Measurements from ENCODE around the gene TFEB.

Gene TFEB

DNA sequence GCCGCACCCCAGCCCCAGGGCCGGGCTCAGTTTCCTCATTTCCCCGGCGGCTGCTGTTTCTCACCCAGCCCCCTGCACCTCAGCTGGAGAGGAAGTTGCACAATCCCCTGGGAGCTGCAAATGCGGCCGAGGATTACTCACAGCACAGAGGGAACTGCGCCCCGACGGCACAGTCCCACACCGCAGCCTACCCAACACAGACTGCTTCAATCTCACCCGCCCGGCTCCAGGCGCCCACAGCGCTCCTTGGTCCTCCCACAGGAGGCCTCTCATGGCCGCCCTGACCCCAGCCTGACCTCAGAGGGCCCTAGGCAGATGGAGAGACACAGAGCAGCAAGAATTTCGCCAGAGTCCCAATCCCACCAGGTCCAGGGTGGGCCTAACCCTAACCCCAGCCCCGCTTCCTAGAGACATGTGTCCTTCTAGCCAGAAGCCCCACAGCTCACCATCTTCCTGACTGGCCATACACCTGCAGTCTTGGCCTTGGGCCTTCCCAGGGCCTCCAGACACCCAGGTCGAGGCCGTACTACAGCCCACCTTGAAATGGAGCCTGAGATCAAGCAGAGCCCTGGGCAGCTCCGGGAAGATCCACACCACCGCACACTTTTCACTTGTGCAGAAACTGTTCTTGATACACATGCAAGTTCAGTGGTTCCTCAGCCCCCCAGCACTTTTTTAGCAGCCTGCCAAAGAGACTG, 11.7 kb downstream of the TFEB start:
- H3K9ac ChIP-seq (ENCODE audit: low read length): no peak overlapping the region
- peak overlapping the region; percentile 85 for H3K27ac ChIP-seq (ENCODE audit: low read length, poor library complexity, severe bottlenecking)
- H3K4me2 ChIP-seq (ENCODE audit: low read length, poor library complexity, severe bottlenecking): peak overlapping the region; percentile 34
- H3K4me1 ChIP-seq (ENCODE audit: control insufficient read depth, insufficient read depth, low read depth, low read length): peaks cover 52% of the 10 kb centered on the region
- H2BK12ac ChIP-seq (ENCODE audit: low read length in 2 of 2): peak overlapping the region; percentile 95 to 97
- H3K27me3 ChIP-seq (ENCODE audit: control insufficient read depth in 1 of 2, insufficient read depth in 1 of 2, low read length in 2 of 2): no peaks in the 10 kb centered on the region
- peak overlapping the region; percentile 98 for H2BK15ac ChIP-seq (ENCODE audit: low read depth, poor library complexity, severe bottlenecking)
- WGBS: 30% methylated on average over 21 of the region's 21 CpGs
- peak overlapping the region; percentile 98 for H4K8ac ChIP-seq (ENCODE audit: low read length)
- peak overlapping the region; percentile 93 for H4K91ac ChIP-seq (ENCODE audit: low read length)
- H3K4ac ChIP-seq (ENCODE audit: low read depth in 1 of 2, low read length in 2 of 2): peak overlapping the region; percentile 66 to 87
- H2AK5ac ChIP-seq (ENCODE audit: low read length, severe bottlenecking): peak overlapping the region; percentile 98
- peak overlapping the region in 1 of 2 experiments; percentile 89 for H3K14ac ChIP-seq (ENCODE audit: low read length in 2 of 2)
- no peak overlapping the region for H2AFZ ChIP-seq (ENCODE audit: low read depth, low read length)
- peak; percentile 94 for DNase-seq
- no peaks in the 10 kb centered on the region for H3K9me3 ChIP-seq (ENCODE audit: control insufficient read depth, low read length)
- peak overlapping the region; percentile 95 to 98 for H3K18ac ChIP-seq (ENCODE audit: low read depth in 1 of 2, low read length in 2 of 2)
- no peak overlapping the region for H3K23ac ChIP-seq (ENCODE audit: low read length in 2 of 2)
- peak overlapping the region; percentile 96 for H2BK120ac ChIP-seq (ENCODE audit: low read depth, low read length)
- H3K36me3 ChIP-seq (ENCODE audit: control insufficient read depth in 1 of 2, insufficient read depth in 2 of 2, low read depth in 1 of 2, low read length in 2 of 2): peaks cover 0 to 20% of the 10 kb centered on the region in 2 experiments
- H3K79me1 ChIP-seq (replicated peaks; ENCODE audit: low read length, poor library complexity, severe bottlenecking): peaks cover 43% of the 10 kb centered on the region
- peak overlapping the region; percentile 58 for H2BK5ac ChIP-seq (ENCODE audit: low read depth, low read length, poor library complexity, severe bottlenecking)
- H3K4me3 ChIP-seq (ENCODE audit: insufficient read depth in 1 of 2, low read depth in 1 of 2, low read length in 2 of 2): no peak overlapping the region

DNA sequence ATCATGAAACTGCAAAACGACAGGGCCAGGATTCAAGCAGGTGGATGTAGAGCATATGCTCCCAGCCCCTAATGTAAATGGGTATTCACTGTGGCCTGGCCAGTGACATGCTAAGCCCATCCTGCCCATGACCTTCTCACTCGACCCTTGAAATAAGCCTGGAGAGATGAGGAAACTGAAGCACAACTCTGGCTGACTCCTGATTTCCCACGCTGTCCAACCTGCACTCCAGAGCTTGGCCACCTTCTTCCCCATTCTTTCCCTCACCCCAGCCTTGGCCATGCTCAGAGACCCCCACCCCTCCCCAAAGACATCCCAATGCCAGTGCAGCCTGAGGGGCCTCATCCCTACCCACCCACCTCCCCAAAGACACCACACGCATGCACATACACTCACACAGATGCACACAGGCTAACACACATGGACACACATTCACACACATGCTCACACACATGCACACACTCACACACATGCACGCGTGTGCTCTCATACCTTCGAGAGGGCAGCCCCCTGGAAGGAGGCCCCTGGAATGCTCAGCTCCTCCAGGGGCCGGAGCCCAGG, 12.4 kb downstream of the TFEB start:
- H3K18ac ChIP-seq (ENCODE audit: low read depth in 1 of 2, low read length in 2 of 2): peak overlapping the region; percentile 78 to 98
- no peak overlapping the region for H3K4me3 ChIP-seq (ENCODE audit: insufficient read depth in 1 of 2, low read depth in 1 of 2, low read length in 2 of 2)
- H3K14ac ChIP-seq (ENCODE audit: low read length in 2 of 2): peak overlapping the region in 1 of 2 experiments; percentile 95
- peaks cover 41% of the 10 kb centered on the region for H3K79me1 ChIP-seq (replicated peaks; ENCODE audit: low read length, poor library complexity, severe bottlenecking)
- H3K4me1 ChIP-seq (ENCODE audit: control insufficient read depth, insufficient read depth, low read depth, low read length): peaks cover 48% of the 10 kb centered on the region
- no peak overlapping the region for H2BK5ac ChIP-seq (ENCODE audit: low read depth, low read length, poor library complexity, severe bottlenecking)
- H2BK15ac ChIP-seq (ENCODE audit: low read depth, poor library complexity, severe bottlenecking): peak overlapping the region; percentile 60
- peak overlapping the region in 1 of 2 experiments; percentile 81 for H3K23ac ChIP-seq (ENCODE audit: low read length in 2 of 2)
- peak overlapping the region; percentile 18 to 87 for H3K4ac ChIP-seq (ENCODE audit: low read depth in 1 of 2, low read length in 2 of 2)
- no peaks in the 10 kb centered on the region for H3K27me3 ChIP-seq (ENCODE audit: control insufficient read depth in 1 of 2, insufficient read depth in 1 of 2, low read length in 2 of 2)
- DNase-seq: no peak
- peak overlapping the region; percentile 69 to 95 for H2BK12ac ChIP-seq (ENCODE audit: low read length in 2 of 2)
- H3K9me3 ChIP-seq (ENCODE audit: control insufficient read depth, low read length): no peaks in the 10 kb centered on the region
- peak overlapping the region; percentile 8 for H2BK120ac ChIP-seq (ENCODE audit: low read depth, low read length)
- H3K36me3 ChIP-seq (ENCODE audit: control insufficient read depth in 1 of 2, insufficient read depth in 2 of 2, low read depth in 1 of 2, low read length in 2 of 2): peaks cover 0 to 13% of the 10 kb centered on the region in 2 experiments
- H4K91ac ChIP-seq (ENCODE audit: low read length): peak overlapping the region; percentile 84
- peak overlapping the region; percentile 34 for H3K4me2 ChIP-seq (ENCODE audit: low read length, poor library complexity, severe bottlenecking)
- no peak overlapping the region for H3K9ac ChIP-seq (ENCODE audit: low read length)
- peak overlapping the region; percentile 85 for H3K27ac ChIP-seq (ENCODE audit: low read length, poor library complexity, severe bottlenecking)
- H4K8ac ChIP-seq (ENCODE audit: low read length): peak overlapping the region; percentile 79
- H2AK5ac ChIP-seq (ENCODE audit: low read length, severe bottlenecking): peak overlapping the region; percentile 32
- H2AFZ ChIP-seq (ENCODE audit: low read depth, low read length): no peak overlapping the region
- 65% methylated on average over 8 of the region's 8 CpGs for WGBS

DNA sequence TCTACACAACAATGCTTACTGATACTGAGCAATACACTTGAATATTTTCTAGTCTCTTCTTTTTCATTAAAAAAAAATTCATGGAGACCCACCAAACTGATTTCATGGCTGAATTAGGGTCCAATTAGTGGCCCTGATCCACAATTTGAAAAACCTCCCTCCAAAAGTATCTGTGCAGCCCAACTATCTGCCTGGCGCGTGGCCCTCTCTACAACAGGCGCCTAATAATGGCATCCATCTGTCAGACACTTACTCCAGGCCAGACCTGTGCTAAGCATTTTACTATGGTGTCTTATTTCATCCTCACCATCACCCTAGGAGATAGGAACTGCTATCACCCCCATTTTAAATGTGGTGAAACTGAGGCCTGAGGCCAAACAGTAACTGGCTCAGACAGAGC, 14.0 kb downstream of the TFEB start:
- no peaks in the 10 kb centered on the region for H3K9me3 ChIP-seq (ENCODE audit: control insufficient read depth, low read length)

DNA sequence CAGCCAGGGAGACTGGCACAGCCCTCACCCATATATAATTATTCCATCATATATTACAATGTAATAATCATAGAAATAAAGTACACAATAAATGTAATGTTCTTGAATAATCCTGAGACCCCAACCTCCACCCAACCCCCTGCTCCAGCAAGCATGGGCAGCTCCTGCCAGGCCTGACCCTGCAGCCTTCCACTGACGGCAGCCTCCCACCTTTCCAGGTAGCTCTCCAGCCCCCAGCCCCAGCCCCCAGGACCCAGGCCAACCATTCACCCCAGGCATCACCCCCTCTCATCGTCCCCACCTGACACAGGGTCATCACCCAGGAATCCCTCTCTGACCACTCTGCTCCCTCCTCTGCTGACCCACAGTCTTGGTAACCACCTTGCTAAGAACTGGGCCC, 14.6 kb downstream of the TFEB start:
- no peak overlapping the region for H2AFZ ChIP-seq (ENCODE audit: low read depth, low read length)
- no peaks in the 10 kb centered on the region for H3K9me3 ChIP-seq (ENCODE audit: control insufficient read depth, low read length)
- H3K36me3 ChIP-seq (ENCODE audit: control insufficient read depth in 1 of 2, insufficient read depth in 2 of 2, low read depth in 1 of 2, low read length in 2 of 2): peaks cover 0 to 9% of the 10 kb centered on the region in 2 experiments
- no peak overlapping the region for H4K8ac ChIP-seq (ENCODE audit: low read length)
- no peak overlapping the region for H3K9ac ChIP-seq (ENCODE audit: low read length)
- no peak overlapping the region for H3K14ac ChIP-seq (ENCODE audit: low read length in 2 of 2)
- H3K27ac ChIP-seq (ENCODE audit: low read length, poor library complexity, severe bottlenecking): no peak overlapping the region
- peaks cover 56% of the 10 kb centered on the region for H3K4me1 ChIP-seq (ENCODE audit: control insufficient read depth, insufficient read depth, low read depth, low read length)
- H3K23ac ChIP-seq (ENCODE audit: low read length in 2 of 2): no peak overlapping the region
- H3K18ac ChIP-seq (ENCODE audit: low read depth in 1 of 2, low read length in 2 of 2): peak overlapping the region in 1 of 2 experiments; percentile 37
- H2BK12ac ChIP-seq (ENCODE audit: low read length in 2 of 2): peak overlapping the region in 1 of 2 experiments; percentile 23
- no peak overlapping the region for H2AK5ac ChIP-seq (ENCODE audit: low read length, severe bottlenecking)
- H2BK5ac ChIP-seq (ENCODE audit: low read depth, low read length, poor library complexity, severe bottlenecking): no peak overlapping the region
- H3K4me2 ChIP-seq (ENCODE audit: low read length, poor library complexity, severe bottlenecking): no peak overlapping the region
- H3K4me3 ChIP-seq (ENCODE audit: insufficient read depth in 1 of 2, low read depth in 1 of 2, low read length in 2 of 2): no peak overlapping the region
- H2BK120ac ChIP-seq (ENCODE audit: low read depth, low read length): peak overlapping the region; percentile 6
- H3K79me1 ChIP-seq (replicated peaks; ENCODE audit: low read length, poor library complexity, severe bottlenecking): peaks cover 46% of the 10 kb centered on the region
- 88% methylated on average over 2 of the region's 2 CpGs for WGBS
- peak overlapping the region; percentile 31 for H2BK15ac ChIP-seq (ENCODE audit: low read depth, poor library complexity, severe bottlenecking)
- no peaks in the 10 kb centered on the region for H3K27me3 ChIP-seq (ENCODE audit: control insufficient read depth in 1 of 2, insufficient read depth in 1 of 2, low read length in 2 of 2)
- H3K4ac ChIP-seq (ENCODE audit: low read depth in 1 of 2, low read length in 2 of 2): no peak overlapping the region
- no peak for DNase-seq
- no peak overlapping the region for H4K91ac ChIP-seq (ENCODE audit: low read length)

More for the DNA sequence above, 14.0 kb downstream of the TFEB start:
- H3K4me2 ChIP-seq (ENCODE audit: low read length, poor library complexity, severe bottlenecking): no peak overlapping the region
- no peak overlapping the region for H3K4me3 ChIP-seq (ENCODE audit: insufficient read depth in 1 of 2, low read depth in 1 of 2, low read length in 2 of 2)
- H2BK12ac ChIP-seq (ENCODE audit: low read length in 2 of 2): peak overlapping the region in 1 of 2 experiments; percentile 41
- H3K4ac ChIP-seq (ENCODE audit: low read depth in 1 of 2, low read length in 2 of 2): no peak overlapping the region
- H3K18ac ChIP-seq (ENCODE audit: low read depth in 1 of 2, low read length in 2 of 2): no peak overlapping the region
- H3K4me1 ChIP-seq (ENCODE audit: control insufficient read depth, insufficient read depth, low read depth, low read length): peaks cover 51% of the 10 kb centered on the region
- no peak overlapping the region for H4K91ac ChIP-seq (ENCODE audit: low read length)
- no peak overlapping the region for H4K8ac ChIP-seq (ENCODE audit: low read length)
- WGBS: 99% methylated on average over 3 of the region's 3 CpGs
- H2AK5ac ChIP-seq (ENCODE audit: low read length, severe bottlenecking): no peak overlapping the region
- H3K27me3 ChIP-seq (ENCODE audit: control insufficient read depth in 1 of 2, insufficient read depth in 1 of 2, low read length in 2 of 2): no peaks in the 10 kb centered on the region
- no peak overlapping the region for H3K9ac ChIP-seq (ENCODE audit: low read length)
- DNase-seq: no peak
- H2AFZ ChIP-seq (ENCODE audit: low read depth, low read length): no peak overlapping the region
- no peak overlapping the region for H3K14ac ChIP-seq (ENCODE audit: low read length in 2 of 2)
- H3K79me1 ChIP-seq (replicated peaks; ENCODE audit: low read length, poor library complexity, severe bottlenecking): peaks cover 45% of the 10 kb centered on the region
- H2BK120ac ChIP-seq (ENCODE audit: low read depth, low read length): no peak overlapping the region
- no peak overlapping the region for H2BK15ac ChIP-seq (ENCODE audit: low read depth, poor library complexity, severe bottlenecking)
- H2BK5ac ChIP-seq (ENCODE audit: low read depth, low read length, poor library complexity, severe bottlenecking): no peak overlapping the region
- no peak overlapping the region for H3K23ac ChIP-seq (ENCODE audit: low read length in 2 of 2)
- peaks cover 0 to 6% of the 10 kb centered on the region in 2 experiments for H3K36me3 ChIP-seq (ENCODE audit: control insufficient read depth in 1 of 2, insufficient read depth in 2 of 2, low read depth in 1 of 2, low read length in 2 of 2)
- no peak overlapping the region for H3K27ac ChIP-seq (ENCODE audit: low read length, poor library complexity, severe bottlenecking)

Data from mesenchymal stem cell (in vitro differentiated cells and primary cell).